NB4 (cell line): ENCODE measurements around the gene OLFML3.

Source experiments
- POLR2A ChIP-seq: IDR thresholded peaks from 2 replicates; pipeline ENCODE4 v1.6.1; 2011; ENCODE audit warnings: mild to moderate bottlenecking; ENCODE audit not compliant: insufficient read length; ENCODE audit errors: extremely low read depth
- TF ChIP-seq, protein P1 (sequence below): IDR thresholded peaks from one replicate; pipeline ENCODE4 v1.5.1; 2012; ENCODE audit warnings: low read depth, low read length
- TF ChIP-seq, protein P2 (sequence below): IDR thresholded peaks from 2 replicates; pipeline ENCODE4 v1.6.1; 2011; ENCODE audit warnings: low read depth, low read length

DNA sequence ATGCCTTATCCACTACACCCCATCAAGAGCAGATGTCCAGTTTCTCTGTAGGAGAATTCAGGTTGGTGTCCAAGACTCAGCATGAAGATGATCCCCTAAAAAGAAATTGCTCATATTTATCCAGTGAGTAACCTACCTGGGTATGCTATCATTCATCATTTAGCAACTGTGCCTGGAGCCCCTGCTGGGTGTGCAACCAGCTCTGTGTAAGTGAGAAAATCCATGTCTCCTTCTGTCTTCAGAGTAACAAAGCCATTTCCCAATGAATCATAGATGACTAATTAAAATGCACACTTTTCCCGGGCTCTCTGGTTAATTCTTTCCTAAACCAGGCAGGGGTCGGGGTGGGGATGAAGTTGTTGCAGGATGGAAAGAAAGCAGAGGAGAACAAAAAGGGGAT is 35.8 kb downstream of the OLFML3 start:
- TF ChIP-seq, protein P1, sequence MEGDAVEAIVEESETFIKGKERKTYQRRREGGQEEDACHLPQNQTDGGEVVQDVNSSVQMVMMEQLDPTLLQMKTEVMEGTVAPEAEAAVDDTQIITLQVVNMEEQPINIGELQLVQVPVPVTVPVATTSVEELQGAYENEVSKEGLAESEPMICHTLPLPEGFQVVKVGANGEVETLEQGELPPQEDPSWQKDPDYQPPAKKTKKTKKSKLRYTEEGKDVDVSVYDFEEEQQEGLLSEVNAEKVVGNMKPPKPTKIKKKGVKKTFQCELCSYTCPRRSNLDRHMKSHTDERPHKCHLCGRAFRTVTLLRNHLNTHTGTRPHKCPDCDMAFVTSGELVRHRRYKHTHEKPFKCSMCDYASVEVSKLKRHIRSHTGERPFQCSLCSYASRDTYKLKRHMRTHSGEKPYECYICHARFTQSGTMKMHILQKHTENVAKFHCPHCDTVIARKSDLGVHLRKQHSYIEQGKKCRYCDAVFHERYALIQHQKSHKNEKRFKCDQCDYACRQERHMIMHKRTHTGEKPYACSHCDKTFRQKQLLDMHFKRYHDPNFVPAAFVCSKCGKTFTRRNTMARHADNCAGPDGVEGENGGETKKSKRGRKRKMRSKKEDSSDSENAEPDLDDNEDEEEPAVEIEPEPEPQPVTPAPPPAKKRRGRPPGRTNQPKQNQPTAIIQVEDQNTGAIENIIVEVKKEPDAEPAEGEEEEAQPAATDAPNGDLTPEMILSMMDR, result no peak
- TF ChIP-seq, protein P2, sequence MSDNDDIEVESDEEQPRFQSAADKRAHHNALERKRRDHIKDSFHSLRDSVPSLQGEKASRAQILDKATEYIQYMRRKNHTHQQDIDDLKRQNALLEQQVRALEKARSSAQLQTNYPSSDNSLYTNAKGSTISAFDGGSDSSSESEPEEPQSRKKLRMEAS, result no peak
- no peak for TF ChIP-seq POLR2A
